ENCODE results near the gene COG3. TPM values are rescaled to one million over a fixed set of nuclear protein-coding genes. Genes with fewer than 3 reads are reported as not detected.

The COG3 gene
- total RNA-seq, 1 experiment from 2014 or later, result 17.6 TPM

- H3K27ac ChIP-seq (ENCODE audit: low read depth, low read length), result no peak overlapping the region
- H3K79me2 ChIP-seq (ENCODE audit: insufficient read depth, low read length), result no peaks in the 10 kb centered on the region
- TF ChIP-seq MAX (IDR thresholded peaks at IDR 0.05), result no peak
- no peak for TF ChIP-seq SRF (IDR thresholded peaks at IDR 0.05; ENCODE audit: low read depth)
- TF ChIP-seq FOSL1 (IDR thresholded peaks at IDR 0.05; ENCODE audit: low read depth), result no peak
- no peak for TF ChIP-seq ATF3 (IDR thresholded peaks at IDR 0.05)
- no peak for TF ChIP-seq ZFX (IDR thresholded peaks at IDR 0.05)
- TF ChIP-seq REST (IDR thresholded peaks at IDR 0.05; ENCODE audit: low read depth), result no peak
- no peak for TF ChIP-seq EZH2 (IDR thresholded peaks at IDR 0.05)
- TF ChIP-seq CTCF (IDR thresholded peaks at IDR 0.05 in 2 of 3, conservative IDR thresholded peaks at IDR 0.05 in 1 of 3; ENCODE audit: borderline replicate concordance in 1 of 3, insufficient read depth in 1 of 3, low read depth in 2 of 3, low read length in 2 of 3), result no peak
- TF ChIP-seq EGR1 (IDR thresholded peaks at IDR 0.05; ENCODE audit: low read depth), result no peak
- no peak for TF ChIP-seq YY1 (IDR thresholded peaks at IDR 0.05; ENCODE audit: extremely low read depth, insufficient replicate concordance, low read depth, low read length)
- RAD21 ChIA-PET (ENCODE audit: low non-redundant PET in 1 of 2, low total read pairs in 2 of 2, uncharacterized antibody in 2 of 2, unreplicated experiment in 2 of 2), result no interaction called here
- no peak overlapping the region for H3K4me3 ChIP-seq (replicated peaks in 1 of 2; ENCODE audit: low read depth in 1 of 2, low read length in 2 of 2)
- H3K9me2 ChIP-seq (ENCODE audit: insufficient read depth), result no peaks in the 10 kb centered on the region
- no peak overlapping the region for H3K9ac ChIP-seq (ENCODE audit: low read length)
- H2AFZ ChIP-seq (ENCODE audit: low read depth, low read length, poor library complexity, severe bottlenecking), result no peak overlapping the region
- CTCF ChIA-PET, result no interaction called here
- H3K4me1 ChIP-seq (ENCODE audit: control insufficient read depth in 1 of 2, insufficient read depth in 2 of 2, low read length in 2 of 2), result no peaks in the 10 kb centered on the region
- ATAC-seq, result no peak
- no TSS peak for BruUV-seq (replicated peaks)
- no peak overlapping the region for H3K4me2 ChIP-seq (ENCODE audit: low read length)
- H4K20me1 ChIP-seq (ENCODE audit: insufficient read depth), result no peaks in the 10 kb centered on the region
- H3K27me3 ChIP-seq (ENCODE audit: insufficient read depth, low read length), result no peaks in the 10 kb centered on the region
- POLR2A ChIA-PET, result no interaction called here
- H3K36me3 ChIP-seq (ENCODE audit: control insufficient read depth in 1 of 2, insufficient read depth in 2 of 2, low read length in 2 of 2), result no peaks in the 10 kb centered on the region
- no peak for DNase-seq (ENCODE audit: low read depth, low spot score)
- peaks cover 0 to 5% of the 10 kb centered on the region in 2 experiments; a peak in 1 of 4 replicates for H3K9me3 ChIP-seq (ENCODE audit: control insufficient read depth in 1 of 2, insufficient read depth in 1 of 2, low read depth in 1 of 2, low read length in 2 of 2)
- intact Hi-C loops (cut with micrococcal nuclease), result no loop called here
Measured at GRCh38 chr13:45454204-45454603, 10.5 kb upstream of the COG3 start.
